HepG2 (cell line): ENCODE measurements around the gene BAG5. TPM values are rescaled to one million over a fixed set of nuclear protein-coding genes. Genes with fewer than 3 reads are reported as not detected.
A peak's percentile ranks its signal among the peaks of the same experiment; 100 is the strongest.

Experiments used
- CBX5 ChIP-seq: sonication (generic); formaldehyde crosslinking; IDR thresholded peaks from 2 replicates; pipeline ENCODE4 v1.4.0; 2020; ENCODE audit warnings: missing genetic modification reagents, borderline replicate concordance
- CEBPG ChIP-seq: IDR thresholded peaks from 2 replicates; pipeline ENCODE4 v1.6.1; 2016
- CEBPZ ChIP-seq: IDR thresholded peaks from 2 replicates; pipeline ENCODE4 v1.6.1; 2012; ENCODE audit warnings: low read length, improper control_type of control experiment
- DMAP1 ChIP-seq: IDR thresholded peaks from 2 replicates; pipeline ENCODE4 v1.6.1; 2016
- FOSL2 ChIP-seq: sonication (generic); formaldehyde crosslinking; IDR thresholded peaks from 2 replicates; pipeline ENCODE4 v1.4.0; 2020; ENCODE audit warnings: missing genetic modification reagents
- GFI1 ChIP-seq: sonication (generic); formaldehyde crosslinking; IDR thresholded peaks from 2 replicates; pipeline ENCODE4 v1.5.0; 2020; ENCODE audit warnings: missing genetic modification reagents, mild to moderate bottlenecking, borderline replicate concordance
- GPN1 ChIP-seq: sonication (generic); formaldehyde crosslinking; IDR thresholded peaks from 2 replicates; pipeline ENCODE4 v1.5.1; 2020; ENCODE audit warnings: missing genetic modification reagents, borderline replicate concordance
- KDM4B ChIP-seq: sonication (generic); formaldehyde crosslinking; IDR thresholded peaks from 2 replicates; pipeline ENCODE4 v1.4.0; 2020; ENCODE audit warnings: missing genetic modification reagents
- NBN ChIP-seq: fragments of 450-650 bp; conservative IDR thresholded peaks from 2 replicates; pipeline ENCODE4 v1.6.1; 2017
- NFIC ChIP-seq: IDR thresholded peaks from 2 replicates; pipeline ENCODE4 v1.6.1; 2012; ENCODE audit warnings: mild to moderate bottlenecking, low read length, inconsistent platforms
- NFKB2 ChIP-seq: sonication (generic); formaldehyde crosslinking; IDR thresholded peaks from 2 replicates; pipeline ENCODE4 v1.4.0; 2020; ENCODE audit warnings: missing genetic modification reagents, borderline replicate concordance
- SALL1 ChIP-seq: sonication (generic); formaldehyde crosslinking; IDR thresholded peaks from 2 replicates; pipeline ENCODE4 v1.8.0; 2022; ENCODE audit warnings: mild to moderate bottlenecking, missing genetic modification reagents
- SOX5 ChIP-seq: IDR thresholded peaks from 2 replicates; pipeline ENCODE4 v1.6.1; 2016; ENCODE audit warnings: borderline replicate concordance
- SOX6 ChIP-seq, 2 experiments: fragments of 450-650 bp in 1 of 2; sonication (generic) in 1 of 2; formaldehyde crosslinking in 1 of 2; IDR thresholded peaks; 2 replicates each; pipeline versions ENCODE4 v1.4.0 to v1.6.1; 2017 to 2020; ENCODE audit warnings: antibody characterized with exemption in 1 of 2, mild to moderate bottlenecking in 1 of 2, missing genetic modification reagents in 1 of 2
- SP5 ChIP-seq: IDR thresholded peaks from 2 replicates; pipeline ENCODE4 v1.6.1; 2016; ENCODE audit warnings: low read depth, borderline replicate concordance
- TIGD3 ChIP-seq: sonication (generic); formaldehyde crosslinking; IDR thresholded peaks from 2 replicates; pipeline ENCODE4 v1.5.1; 2020; ENCODE audit warnings: mild to moderate bottlenecking, missing genetic modification reagents, borderline replicate concordance
- ZFX ChIP-seq: sonication (generic); formaldehyde crosslinking; IDR thresholded peaks from 2 replicates; pipeline ENCODE4 v1.4.0; 2020; ENCODE audit warnings: mild to moderate bottlenecking, low read depth, missing genetic modification reagents, moderate library complexity
- ZNF205 ChIP-seq: IDR thresholded peaks from 2 replicates; pipeline ENCODE4 v1.6.1; 2018; ENCODE audit warnings: missing biosample characterization, missing genetic modification reagents
- ZNF891 ChIP-seq: sonication (generic); formaldehyde crosslinking; IDR thresholded peaks from 2 replicates; pipeline ENCODE4 v1.5.0; 2020; ENCODE audit warnings: mild to moderate bottlenecking, missing genetic modification reagents
- polyA plus RNA-seq, 8 experiments: library from polyadenylated mRNA; depleted of rRNA in 3 of 8; stranded (reverse) in 7 of 8; unstranded in 1 of 8; fragments of >200 nt; fragmentation: Illumina TruSeq in 4 of 8; extraction: Trizol in 4 of 8; gene quantifications; 2 replicates each; pipeline versions ENCODE4 v1.2.1 to v1.2.3, GENCODE V29; 2011 to 2016; ENCODE audit warnings: low read depth in 4 of 8, missing spikeins in 1 of 8, mixed read lengths in 1 of 8; ENCODE audit not compliant: insufficient read depth in 1 of 8
- total RNA-seq, 5 experiments: library from RNA; depleted of rRNA; stranded (reverse); fragments of >200 nt; fragmentation: Illumina TruSeq; extraction: Trizol; gene quantifications; 2 replicates each; pipeline ENCODE4 v1.2.3, GENCODE V29; 2016; ENCODE audit warnings: low read depth in 1 of 5
- TF ChIP-seq, protein P1 (sequence below): sonication (generic); formaldehyde crosslinking; IDR thresholded peaks from 2 replicates; pipeline ENCODE4 v1.4.0; 2020; ENCODE audit warnings: missing genetic modification reagents
- TF ChIP-seq, protein P2 (sequence below): sonication (generic); formaldehyde crosslinking; IDR thresholded peaks from 2 replicates; pipeline ENCODE4 v1.4.0; 2020; ENCODE audit warnings: missing genetic modification reagents

Gene BAG5
- total and polyA plus RNA-seq, 2 of the 13 experiments (the other 11 are each of a cell fraction or from before 2014, with no cell fraction given) = 3.5 to 21.0 TPM

- TF ChIP-seq SOX6 (IDR thresholded peaks at IDR 0.05) (no peak), SOX6 (CRISPR knock-in tag; IDR thresholded peaks at IDR 0.05) (no peak), ZFX (peak; percentile 33; the same call in 1 of the 2 replicates), DMAP1 (no peak), ZNF891 (CRISPR knock-in tag) (no peak), CEBPG (CRISPR knock-in tag) (no peak), NBN (no peak), GFI1 (CRISPR knock-in tag) (no peak), CEBPZ (no peak), SALL1 (peak; percentile 34; the same call in 1 of the 2 replicates), NFKB2 (no peak), NFIC (no peak), ZNF205 (CRISPR knock-in tag) (no peak), CBX5 (no peak), SP5 (CRISPR knock-in tag) (no peak), TIGD3 (CRISPR knock-in tag) (no peak), GPN1 (CRISPR knock-in tag) (no peak), SOX5 (CRISPR knock-in tag) (peak; percentile 33; the same call in 1 of the 2 replicates), FOSL2 (no peak), KDM4B (no peak)
- TF ChIP-seq, protein P1, sequence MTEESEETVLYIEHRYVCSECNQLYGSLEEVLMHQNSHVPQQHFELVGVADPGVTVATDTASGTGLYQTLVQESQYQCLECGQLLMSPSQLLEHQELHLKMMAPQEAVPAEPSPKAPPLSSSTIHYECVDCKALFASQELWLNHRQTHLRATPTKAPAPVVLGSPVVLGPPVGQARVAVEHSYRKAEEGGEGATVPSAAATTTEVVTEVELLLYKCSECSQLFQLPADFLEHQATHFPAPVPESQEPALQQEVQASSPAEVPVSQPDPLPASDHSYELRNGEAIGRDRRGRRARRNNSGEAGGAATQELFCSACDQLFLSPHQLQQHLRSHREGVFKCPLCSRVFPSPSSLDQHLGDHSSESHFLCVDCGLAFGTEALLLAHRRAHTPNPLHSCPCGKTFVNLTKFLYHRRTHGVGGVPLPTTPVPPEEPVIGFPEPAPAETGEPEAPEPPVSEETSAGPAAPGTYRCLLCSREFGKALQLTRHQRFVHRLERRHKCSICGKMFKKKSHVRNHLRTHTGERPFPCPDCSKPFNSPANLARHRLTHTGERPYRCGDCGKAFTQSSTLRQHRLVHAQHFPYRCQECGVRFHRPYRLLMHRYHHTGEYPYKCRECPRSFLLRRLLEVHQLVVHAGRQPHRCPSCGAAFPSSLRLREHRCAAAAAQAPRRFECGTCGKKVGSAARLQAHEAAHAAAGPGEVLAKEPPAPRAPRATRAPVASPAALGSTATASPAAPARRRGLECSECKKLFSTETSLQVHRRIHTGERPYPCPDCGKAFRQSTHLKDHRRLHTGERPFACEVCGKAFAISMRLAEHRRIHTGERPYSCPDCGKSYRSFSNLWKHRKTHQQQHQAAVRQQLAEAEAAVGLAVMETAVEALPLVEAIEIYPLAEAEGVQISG = no peak
- TF ChIP-seq, protein P2, sequence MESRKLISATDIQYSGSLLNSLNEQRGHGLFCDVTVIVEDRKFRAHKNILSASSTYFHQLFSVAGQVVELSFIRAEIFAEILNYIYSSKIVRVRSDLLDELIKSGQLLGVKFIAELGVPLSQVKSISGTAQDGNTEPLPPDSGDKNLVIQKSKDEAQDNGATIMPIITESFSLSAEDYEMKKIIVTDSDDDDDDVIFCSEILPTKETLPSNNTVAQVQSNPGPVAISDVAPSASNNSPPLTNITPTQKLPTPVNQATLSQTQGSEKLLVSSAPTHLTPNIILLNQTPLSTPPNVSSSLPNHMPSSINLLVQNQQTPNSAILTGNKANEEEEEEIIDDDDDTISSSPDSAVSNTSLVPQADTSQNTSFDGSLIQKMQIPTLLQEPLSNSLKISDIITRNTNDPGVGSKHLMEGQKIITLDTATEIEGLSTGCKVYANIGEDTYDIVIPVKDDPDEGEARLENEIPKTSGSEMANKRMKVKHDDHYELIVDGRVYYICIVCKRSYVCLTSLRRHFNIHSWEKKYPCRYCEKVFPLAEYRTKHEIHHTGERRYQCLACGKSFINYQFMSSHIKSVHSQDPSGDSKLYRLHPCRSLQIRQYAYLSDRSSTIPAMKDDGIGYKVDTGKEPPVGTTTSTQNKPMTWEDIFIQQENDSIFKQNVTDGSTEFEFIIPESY (CRISPR knock-in tag) = peak; percentile 28; the same call in 1 of the 2 replicates
These were observed 31.8 kb upstream of the BAG5 start (continued) for GRCh38 chr14:103594265-103594664.
